ENCODE measurements around the gene ALMS1.

DNA sequence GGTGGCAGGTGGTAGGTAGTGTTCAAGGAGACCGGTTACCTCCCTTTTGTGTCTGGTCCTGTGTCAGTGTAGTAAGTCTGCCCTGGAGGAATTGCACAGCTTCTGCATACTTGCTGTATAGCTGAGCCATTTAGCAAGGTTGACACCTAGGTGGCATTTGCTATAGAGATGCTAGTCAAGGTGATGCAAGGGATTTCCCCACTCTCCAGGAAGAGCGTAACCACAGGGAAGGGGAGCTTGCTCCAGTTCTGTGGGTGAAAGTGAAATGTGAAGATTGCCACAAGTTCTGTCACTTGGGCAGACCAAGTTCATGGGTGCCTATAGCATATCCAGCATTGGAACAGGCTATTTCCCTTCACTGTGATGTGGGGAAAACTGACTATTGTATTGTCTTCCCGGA is 228.5 kb downstream of the ALMS1 start:
- TF ChIP-seq, protein P1, sequence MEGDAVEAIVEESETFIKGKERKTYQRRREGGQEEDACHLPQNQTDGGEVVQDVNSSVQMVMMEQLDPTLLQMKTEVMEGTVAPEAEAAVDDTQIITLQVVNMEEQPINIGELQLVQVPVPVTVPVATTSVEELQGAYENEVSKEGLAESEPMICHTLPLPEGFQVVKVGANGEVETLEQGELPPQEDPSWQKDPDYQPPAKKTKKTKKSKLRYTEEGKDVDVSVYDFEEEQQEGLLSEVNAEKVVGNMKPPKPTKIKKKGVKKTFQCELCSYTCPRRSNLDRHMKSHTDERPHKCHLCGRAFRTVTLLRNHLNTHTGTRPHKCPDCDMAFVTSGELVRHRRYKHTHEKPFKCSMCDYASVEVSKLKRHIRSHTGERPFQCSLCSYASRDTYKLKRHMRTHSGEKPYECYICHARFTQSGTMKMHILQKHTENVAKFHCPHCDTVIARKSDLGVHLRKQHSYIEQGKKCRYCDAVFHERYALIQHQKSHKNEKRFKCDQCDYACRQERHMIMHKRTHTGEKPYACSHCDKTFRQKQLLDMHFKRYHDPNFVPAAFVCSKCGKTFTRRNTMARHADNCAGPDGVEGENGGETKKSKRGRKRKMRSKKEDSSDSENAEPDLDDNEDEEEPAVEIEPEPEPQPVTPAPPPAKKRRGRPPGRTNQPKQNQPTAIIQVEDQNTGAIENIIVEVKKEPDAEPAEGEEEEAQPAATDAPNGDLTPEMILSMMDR (conservative IDR thresholded peaks at IDR 0.05 in 1 of 2, IDR thresholded peaks at IDR 0.05 in 1 of 2; ENCODE audit: extremely low read depth in 1 of 2, insufficient read depth in 1 of 2, low read depth in 1 of 2, low read length in 2 of 2), result no peak
- TF ChIP-seq EZH2 (IDR thresholded peaks at IDR 0.05; ENCODE audit: borderline replicate concordance, low read length), result no peak
